Endothelial cell of umbilical vein (primary cell): Measurements from ENCODE around the gene ARHGAP30. TPM values are rescaled to one million over a fixed set of nuclear protein-coding genes. Genes with fewer than 3 reads are reported as not detected.

Source experiments
- BruUV-seq: library from RNA; stranded (reverse); fragments of 400-500 nt; replicated peaks from 2 replicates; lab custom pipeline; 2021; lab: Mats Ljungman, UMichigan
- CTCF ChIA-PET: fragments of 300-600, 350-600 bp; sonication (Branson Sonifier 250); formaldehyde crosslinking; loops from one replicate; lab custom pipeline; 2021; ENCODE audit warnings: antibody characterized with exemption, inconsistent platforms; lab: Charles Lee
- POLR2A ChIA-PET: fragments of 300-600, 350-600 bp; sonication (Branson Sonifier 250); formaldehyde crosslinking; loops from one replicate; lab custom pipeline; 2021; ENCODE audit warnings: antibody characterized with exemption, inconsistent platforms; lab: Charles Lee
- DNase-seq: peaks from one replicate; pipeline ENCODE4 v3.0.0-alpha.2; 2011; ENCODE audit warnings: low read depth, low spot score
- FAIRE-seq: peaks from 2 replicates; lab custom pipeline; 2011; peaks lifted over from hg19 to GRCh38; lab: Jason Lieb, UNC
- H2AFZ ChIP-seq: 2 replicates; pipeline ENCODE4 v1.6.0; 2012; ENCODE audit warnings: low read depth, low read length, control low read depth, inconsistent platforms
- H3K27ac ChIP-seq: 2 replicates; pipeline ENCODE4 v1.5.1; 2011; ENCODE audit warnings: low read depth, mild to moderate bottlenecking, control low read depth, low read length, moderate library complexity; ENCODE audit not compliant: insufficient read depth
- H3K27me3 ChIP-seq, 2 experiments: 2 replicates each; pipeline versions ENCODE4 v1.6.0 to v1.6.1; 2011; ENCODE audit warnings: low read length in 2 of 2, mixed read lengths in 1 of 2; ENCODE audit not compliant: control insufficient read depth in 2 of 2, insufficient read depth in 2 of 2
- H3K36me3 ChIP-seq, 2 experiments: 2 replicates in 1 of 2; 3 replicates in 1 of 2; pipeline ENCODE4 v1.5.1; 2011; ENCODE audit warnings: low read length in 2 of 2, mild to moderate bottlenecking in 1 of 2, moderate library complexity in 1 of 2; ENCODE audit not compliant: control insufficient read depth in 2 of 2, insufficient read depth in 2 of 2; ENCODE audit errors: extremely low read depth in 1 of 2
- H3K4me1 ChIP-seq: 3 replicates; pipeline ENCODE4 v1.5.1; 2011; ENCODE audit warnings: mild to moderate bottlenecking, low read length; ENCODE audit not compliant: control insufficient read depth, insufficient read depth; ENCODE audit errors: extremely low read depth
- H3K4me2 ChIP-seq: 2 replicates; pipeline ENCODE4 v1.6.1; 2011; ENCODE audit warnings: low read length, control low read depth, mixed read lengths; ENCODE audit not compliant: insufficient read depth
- H3K4me3 ChIP-seq, 3 experiments: fragments of 200-600 bp in 1 of 3; sonication (generic), shearing (Covaris generic) in 1 of 3; replicated peaks in 1 of 3; 2 replicates each; pipeline ENCODE4 v1.5.1; 2011 to 2016; ENCODE audit warnings: control low read depth in 3 of 3, low read length in 3 of 3, mild to moderate bottlenecking in 2 of 3, inconsistent platforms in 1 of 3, low read depth in 1 of 3, moderate library complexity in 1 of 3; ENCODE audit not compliant: insufficient read depth in 1 of 3
- H3K79me2 ChIP-seq: 2 replicates; pipeline ENCODE4 v1.6.0; 2012; ENCODE audit warnings: low read length, inconsistent platforms; ENCODE audit not compliant: control insufficient read depth, insufficient read depth
- H3K9ac ChIP-seq: replicated peaks from 2 replicates; pipeline ENCODE3; 2011; ENCODE audit warnings: low read length, control low read depth; ENCODE audit not compliant: insufficient read depth; ENCODE audit errors: extremely low read depth
- H3K9me1 ChIP-seq: replicated peaks from 3 replicates; pipeline ENCODE4 v1.6.0; 2011; ENCODE audit warnings: mild to moderate bottlenecking, low read length; ENCODE audit not compliant: control insufficient read depth, insufficient read depth; ENCODE audit errors: extremely low read depth
- H3K9me3 ChIP-seq: replicated peaks from 2 replicates; pipeline ENCODE4 v1.5.1; 2012; ENCODE audit warnings: low read length, inconsistent platforms; ENCODE audit not compliant: control insufficient read depth, insufficient read depth
- H4K20me1 ChIP-seq: replicated peaks from 2 replicates; pipeline ENCODE3; 2011; ENCODE audit warnings: mild to moderate bottlenecking, low read length; ENCODE audit not compliant: control insufficient read depth, insufficient read depth; ENCODE audit errors: extremely low read depth
- CTCF ChIP-seq, 2 donors: IDR thresholded peaks; 1 replicate in 1 of 2; 2 replicates in 1 of 2; pipeline ENCODE4 v1.5.1; 2011; ENCODE audit warnings: low read length in 2 of 2, mild to moderate bottlenecking in 2 of 2, moderate library complexity in 2 of 2, control low read depth in 1 of 2, inconsistent platforms in 1 of 2, low read depth in 1 of 2; ENCODE audit not compliant: insufficient read depth in 1 of 2; ENCODE audit errors: extremely low read depth in 1 of 2
- EZH2 ChIP-seq: IDR thresholded peaks from 2 replicates; pipeline ENCODE4 v1.6.1; 2012; ENCODE audit warnings: borderline replicate concordance, low read depth, mild to moderate bottlenecking, moderate library complexity, low read length, inconsistent platforms; ENCODE audit not compliant: severe bottlenecking
- FOS ChIP-seq: IDR thresholded peaks from 2 replicates; pipeline ENCODE4 v1.6.1; 2011; ENCODE audit warnings: mild to moderate bottlenecking, low read length, moderate library complexity, borderline replicate concordance; ENCODE audit not compliant: insufficient read depth
- MAX ChIP-seq: IDR thresholded peaks from 2 replicates; pipeline ENCODE4 v1.6.1; 2011; ENCODE audit not compliant: insufficient read depth, insufficient read length
- POLR2A ChIP-seq: IDR thresholded peaks from 2 replicates; pipeline ENCODE4 v1.6.1; 2012; ENCODE audit warnings: low read depth, mild to moderate bottlenecking, control low read depth, low read length
- POLR2AphosphoS5 ChIP-seq: IDR thresholded peaks from 2 replicates; pipeline ENCODE4 v1.6.1; 2012; ENCODE audit warnings: low read depth, mild to moderate bottlenecking, control low read depth, low read length, moderate library complexity; ENCODE audit not compliant: insufficient read depth
- dilution Hi-C: fragments of 300-500 bp; cut with MboI; formaldehyde crosslinking; loops from one replicate; pipeline ENCODE4 v1.15.0; 2019; ENCODE audit warnings: low sequenced_read_pairs; ENCODE audit not compliant: extremely low pct_ligation_motif_present
- intact Hi-C: fragments of 100-400 bp; cut with micrococcal nuclease; formaldehyde crosslinking; loops from one replicate; pipeline ENCODE4 v1.10.0; 2022
- polyA plus RNA-seq, 4 experiments: library from polyadenylated mRNA; depleted of rRNA in 3 of 4; stranded (reverse) in 3 of 4; unstranded in 1 of 4; fragments of >200 nt; gene quantifications; 2 replicates each; pipeline versions ENCODE4 v1.2.1 to v1.2.3, GENCODE V29; 2011 to 2012; ENCODE audit warnings: missing spikeins in 1 of 4
- total RNA-seq: library from RNA; stranded (reverse); gene quantifications from 2 replicates; pipeline ENCODE4 v1.2.3, GENCODE V29; 2021

ARHGAP30 gene
- total and polyA plus RNA-seq, 2 donors (not counting 3 experiments of a cell fraction or from before 2014, with no cell fraction given), result not detected

- H3K79me2 ChIP-seq, result no peaks in the 10 kb centered on the region
- no TSS peak for BruUV-seq
- ChIA-PET CTCF (interaction anchor here (0.7 to 7.6 kb wide), 9 partner anchors 37 to 261 kb away, joined by 3 to 197 read pairs (median 17); partner anchors contain the start of genes DEDD and F11R), POLR2A (no interaction called here)
- no peak for FAIRE-seq
- no peak for DNase-seq
- no peak overlapping the region for H3K4me2 ChIP-seq
- H3K4me3 ChIP-seq, result no peak overlapping the region
- H3K27me3 ChIP-seq, result no peaks in the 10 kb centered on the region
- no peaks in the 10 kb centered on the region for H3K9me1 ChIP-seq
- TF ChIP-seq POLR2A (no peak), EZH2 (no peak), FOS (no peak), MAX (no peak), POLR2AphosphoS5 (no peak), CTCF (IDR thresholded peaks at IDR 0.05; ENCODE audit: extremely low read depth in 1 of 2, insufficient read depth in 1 of 2, low read depth in 1 of 2, low read length in 2 of 2) (no peak)
- no peak overlapping the region for H3K27ac ChIP-seq
- no peaks in the 10 kb centered on the region for H4K20me1 ChIP-seq
- dilution Hi-C loops, result no loop called here
- H3K9ac ChIP-seq, result no peak overlapping the region
- no peak overlapping the region for H2AFZ ChIP-seq
- H3K9me3 ChIP-seq, result no peaks in the 10 kb centered on the region
- H3K36me3 ChIP-seq, result peaks cover 2 to 5% of the 10 kb centered on the region in 2 experiments
- intact Hi-C loops, result loop anchor here (2.0 to 5.0 kb wide), 2 partner anchors 261 to 369 kb away; no protein-coding TSS in a partner anchor
- H3K4me1 ChIP-seq, result peaks cover 8% of the 10 kb centered on the region
Measured at GRCh38 chr1:161096015-161096414, 26.3 kb upstream of the ARHGAP30 start.
